IMR-90 (cell line): ENCODE data around the gene RNF138. TPM values are rescaled to one million over a fixed set of nuclear protein-coding genes. Genes with fewer than 3 reads are reported as not detected.

Experiments used
- ATAC-seq: fragments of 200-7000 bp; cut with Tn5 transposase; 2 replicates; pipeline ENCODE4 v1.9.1; 2020; ENCODE audit warnings: low read depth, mild to moderate bottlenecking, moderate library complexity
- BruUV-seq: library from RNA; stranded (reverse); fragments of 400-500 nt; replicated peaks from 2 replicates; lab custom pipeline; 2021; lab: Mats Ljungman, UMichigan
- CTCF ChIA-PET: fragments of 300-600 bp; formaldehyde crosslinking; extraction: SDS; loops from one replicate; lab custom pipeline; 2021; ENCODE audit warnings: antibody characterized with exemption; lab: Yijun Ruan, JAX
- POLR2A ChIA-PET: fragments of 300-600 bp; sonication (Branson Sonifier 250); formaldehyde crosslinking; loops from one replicate; lab custom pipeline; 2022; ENCODE audit warnings: antibody characterized with exemption; ENCODE audit not compliant: unreplicated experiment; lab: Charles Lee
- DNase-seq: peaks from one replicate; pipeline ENCODE4 v3.0.0; 2013
- H2AFZ ChIP-seq: replicated peaks from 2 replicates; pipeline ENCODE3; 2013; ENCODE audit warnings: low read length, mild to moderate bottlenecking; ENCODE audit not compliant: poor library complexity
- H2AK5ac ChIP-seq: 2 replicates; pipeline ENCODE4 v1.6.1; 2013; ENCODE audit warnings: low read depth, low read length, inconsistent platforms
- H2AK9ac ChIP-seq: replicated peaks from 2 replicates; pipeline ENCODE3; 2013; ENCODE audit warnings: mild to moderate bottlenecking, low read depth, low read length, moderate library complexity; ENCODE audit not compliant: poor library complexity
- H2BK120ac ChIP-seq: 2 replicates; pipeline ENCODE4 v1.6.1; 2013; ENCODE audit warnings: low read depth, low read length, inconsistent platforms
- H2BK15ac ChIP-seq: 3 replicates; pipeline ENCODE4 v1.6.1; 2013; ENCODE audit warnings: low read depth, low read length, inconsistent platforms
- H2BK20ac ChIP-seq: 2 replicates; pipeline ENCODE4 v1.6.1; 2013; ENCODE audit warnings: low read depth, mild to moderate bottlenecking, inconsistent platforms, low read length, moderate library complexity
- H2BK5ac ChIP-seq: 2 replicates; pipeline ENCODE4 v1.6.1; 2013; ENCODE audit warnings: mild to moderate bottlenecking, low read depth, low read length, inconsistent platforms; ENCODE audit not compliant: poor library complexity, severe bottlenecking
- H3K14ac ChIP-seq: replicated peaks from 2 replicates; pipeline ENCODE4 v1.6.1; 2013; ENCODE audit warnings: low read depth, low read length, inconsistent platforms
- H3K18ac ChIP-seq: 2 replicates; pipeline ENCODE4 v1.6.1; 2013; ENCODE audit warnings: low read depth, low read length, control low read depth
- H3K23ac ChIP-seq: 2 replicates; pipeline ENCODE4 v1.6.1; 2013; ENCODE audit warnings: low read depth, low read length, inconsistent platforms
- H3K27ac ChIP-seq: 2 replicates; pipeline ENCODE4 v1.5.1; 2013; ENCODE audit warnings: mild to moderate bottlenecking, control low read depth, low read length; ENCODE audit not compliant: insufficient read depth
- H3K27me3 ChIP-seq: 2 replicates; pipeline ENCODE4 v1.6.1; 2013; ENCODE audit warnings: low read length; ENCODE audit not compliant: control insufficient read depth, insufficient read depth
- H3K36me3 ChIP-seq: 2 replicates; pipeline ENCODE4 v1.6.1; 2013; ENCODE audit warnings: low read length, mixed read lengths; ENCODE audit not compliant: control insufficient read depth, insufficient read depth
- H3K4ac ChIP-seq: 2 replicates; pipeline ENCODE4 v1.6.1; 2013; ENCODE audit warnings: low read depth, low read length, inconsistent platforms
- H3K4me1 ChIP-seq: 2 replicates; pipeline ENCODE4 v1.6.1; 2013; ENCODE audit warnings: low read length, mixed read lengths; ENCODE audit not compliant: control insufficient read depth, insufficient read depth
- H3K4me2 ChIP-seq: 2 replicates; pipeline ENCODE4 v1.6.1; 2013; ENCODE audit warnings: low read depth, mild to moderate bottlenecking, control low read depth, low read length, moderate library complexity
- H3K4me3 ChIP-seq: 2 replicates; pipeline ENCODE4 v1.5.1; 2013; ENCODE audit warnings: low read depth, mild to moderate bottlenecking, control low read depth, low read length, moderate library complexity; ENCODE audit not compliant: insufficient read depth
- H3K56ac ChIP-seq: 2 replicates; pipeline ENCODE4 v1.6.1; 2013; ENCODE audit warnings: low read length, inconsistent platforms; ENCODE audit not compliant: insufficient read depth; ENCODE audit errors: extremely low read depth
- H3K79me1 ChIP-seq, 2 experiments: 2 replicates each; pipeline ENCODE4 v1.6.1; 2013; ENCODE audit warnings: low read length in 2 of 2, inconsistent platforms in 1 of 2, low read depth in 1 of 2
- H3K9ac ChIP-seq: 2 replicates; pipeline ENCODE4 v1.6.1; 2013; ENCODE audit warnings: low read depth, low read length, control low read depth
- H3K9me1 ChIP-seq: 2 replicates; pipeline ENCODE4 v1.6.1; 2013; ENCODE audit warnings: low read length, inconsistent platforms; ENCODE audit not compliant: insufficient read depth
- H3K9me3 ChIP-seq: 2 replicates; pipeline ENCODE4 v1.6.1; 2013; ENCODE audit warnings: low read length; ENCODE audit not compliant: control insufficient read depth, insufficient read depth
- H4K20me1 ChIP-seq: 2 replicates; pipeline ENCODE4 v1.6.1; 2013; ENCODE audit warnings: low read length, inconsistent platforms; ENCODE audit not compliant: insufficient read depth
- H4K5ac ChIP-seq: 2 replicates; pipeline ENCODE4 v1.6.1; 2013; ENCODE audit warnings: mild to moderate bottlenecking, low read depth, low read length, control low read depth
- H4K8ac ChIP-seq, 2 experiments: 2 replicates each; pipeline ENCODE4 v1.6.1; 2013; ENCODE audit warnings: low read depth in 2 of 2, low read length in 2 of 2, control low read depth in 1 of 2, inconsistent platforms in 1 of 2
- H4K91ac ChIP-seq: 2 replicates; pipeline ENCODE4 v1.6.1; 2013; ENCODE audit warnings: low read depth, low read length, inconsistent platforms; ENCODE audit not compliant: insufficient read depth
- BHLHE40 ChIP-seq: fragments of 150-350 bp; IDR thresholded peaks from 2 replicates; pipeline ENCODE4 v1.6.1; 2016; ENCODE audit warnings: mild to moderate bottlenecking, low read depth, low read length
- CEBPB ChIP-seq: IDR thresholded peaks from 2 replicates; pipeline ENCODE4 v1.6.1; 2012; ENCODE audit warnings: low read depth, low read length, improper control_type of control experiment
- CHD1 ChIP-seq: IDR thresholded peaks from 2 replicates; pipeline ENCODE4 v1.6.1; 2012; ENCODE audit warnings: low read depth, low read length, improper control_type of control experiment
- ELK1 ChIP-seq: fragments of 150-350 bp; IDR thresholded peaks from 2 replicates; pipeline ENCODE4 v1.6.1; 2016; ENCODE audit warnings: low read depth, mild to moderate bottlenecking, low read length, moderate library complexity, borderline replicate concordance
- FOS ChIP-seq: fragments of 150-350 bp; IDR thresholded peaks from 2 replicates; pipeline ENCODE4 v1.6.1; 2016; ENCODE audit warnings: low read depth, low read length
- MAFK ChIP-seq: IDR thresholded peaks from 2 replicates; pipeline ENCODE4 v1.6.1; 2012; ENCODE audit warnings: low read depth, low read length, improper control_type of control experiment
- MAZ ChIP-seq: IDR thresholded peaks from 2 replicates; pipeline ENCODE4 v1.6.1; 2012; ENCODE audit warnings: low read depth, mild to moderate bottlenecking, low read length, improper control_type of control experiment, moderate library complexity, borderline replicate concordance
- MXI1 ChIP-seq: IDR thresholded peaks from 2 replicates; pipeline ENCODE4 v1.6.1; 2012; ENCODE audit warnings: low read depth, mild to moderate bottlenecking, low read length, moderate library complexity, borderline replicate concordance
- NFE2L2 ChIP-seq: fragments of 150-350 bp; IDR thresholded peaks from 2 replicates; pipeline ENCODE4 v1.6.1; 2016; ENCODE audit warnings: low read depth, mild to moderate bottlenecking, low read length
- POLR2A ChIP-seq: IDR thresholded peaks from 2 replicates; pipeline ENCODE4 v1.6.1; 2012; ENCODE audit warnings: mild to moderate bottlenecking, low read depth, low read length
- RAD21 ChIP-seq: IDR thresholded peaks from 2 replicates; pipeline ENCODE4 v1.6.1; 2012; ENCODE audit warnings: low read length, improper control_type of control experiment
- RCOR1 ChIP-seq: IDR thresholded peaks from 2 replicates; pipeline ENCODE4 v1.6.1; 2012; ENCODE audit warnings: mild to moderate bottlenecking, low read length, improper control_type of control experiment; ENCODE audit not compliant: insufficient replicate concordance
- RFX5 ChIP-seq: IDR thresholded peaks from 2 replicates; pipeline ENCODE4 v1.8.0; 2012; ENCODE audit warnings: low read depth, mild to moderate bottlenecking, low read length, moderate library complexity
- SMC3 ChIP-seq: fragments of 150-350 bp; IDR thresholded peaks from 2 replicates; pipeline ENCODE4 v1.6.1; 2016; ENCODE audit warnings: low read depth, mild to moderate bottlenecking, antibody characterized with exemption, low read length, moderate library complexity
- USF2 ChIP-seq: fragments of 150-350 bp; IDR thresholded peaks from 2 replicates; pipeline ENCODE4 v1.6.1; 2017; ENCODE audit warnings: mild to moderate bottlenecking, antibody characterized with exemption, low read length, low read depth
- WGBS, 2 experiments: methylation state at CpG; one replicate each; pipeline versions ENCODE4 v1.1.5 to v1.1.7; 2013; ENCODE audit warnings: missing lambda C conversion rate in 2 of 2; ENCODE audit not compliant: insufficient read length in 1 of 2; ENCODE audit errors: extremely low coverage in 2 of 2; 5-methylcytosine and 5-hydroxymethylcytosine counted together
- dilution Hi-C: fragments of 300-500 bp; cut with HindIII; formaldehyde crosslinking; loops from one replicate; pipeline ENCODE4 v1.14.3; 2018; ENCODE audit warnings: low sequenced_read_pairs; ENCODE audit not compliant: unreplicated experiment
- in situ Hi-C: fragments of 300-500 bp; cut with MboI; formaldehyde crosslinking; loops from 3 replicates; pipeline ENCODE4 v1.14.3; 2019; ENCODE audit warnings: low sequenced_read_pairs, inconsistent platforms, mixed read lengths
- intact Hi-C: fragments of 100-400 bp; cut with micrococcal nuclease; formaldehyde crosslinking; loops from 2 replicates; pipeline ENCODE4 v1.10.0; 2022
- polyA plus RNA-seq, 3 experiments: library from polyadenylated mRNA; depleted of rRNA; stranded (reverse); fragments of >200 nt; gene quantifications; 2 replicates each; pipeline ENCODE4 v1.2.3, GENCODE V29; 2012; ENCODE audit warnings: low replicate concordance in 1 of 3
- total RNA-seq: library from RNA; depleted of rRNA; stranded (reverse); fragments of >200 nt; gene quantifications from 2 replicates; pipeline ENCODE4 v1.2.3, GENCODE V29; 2012
- TF ChIP-seq, protein P1 (sequence below): conservative IDR thresholded peaks from 2 replicates; pipeline ENCODE4 v1.5.1; 2012; ENCODE audit warnings: mild to moderate bottlenecking, low read depth, low read length, improper control_type of control experiment

Gene RNF138
- total and polyA plus RNA-seq, 2 of the 4 experiments (the other 2 are of a cell fraction): 18.1 to 36.0 TPM

DNA sequence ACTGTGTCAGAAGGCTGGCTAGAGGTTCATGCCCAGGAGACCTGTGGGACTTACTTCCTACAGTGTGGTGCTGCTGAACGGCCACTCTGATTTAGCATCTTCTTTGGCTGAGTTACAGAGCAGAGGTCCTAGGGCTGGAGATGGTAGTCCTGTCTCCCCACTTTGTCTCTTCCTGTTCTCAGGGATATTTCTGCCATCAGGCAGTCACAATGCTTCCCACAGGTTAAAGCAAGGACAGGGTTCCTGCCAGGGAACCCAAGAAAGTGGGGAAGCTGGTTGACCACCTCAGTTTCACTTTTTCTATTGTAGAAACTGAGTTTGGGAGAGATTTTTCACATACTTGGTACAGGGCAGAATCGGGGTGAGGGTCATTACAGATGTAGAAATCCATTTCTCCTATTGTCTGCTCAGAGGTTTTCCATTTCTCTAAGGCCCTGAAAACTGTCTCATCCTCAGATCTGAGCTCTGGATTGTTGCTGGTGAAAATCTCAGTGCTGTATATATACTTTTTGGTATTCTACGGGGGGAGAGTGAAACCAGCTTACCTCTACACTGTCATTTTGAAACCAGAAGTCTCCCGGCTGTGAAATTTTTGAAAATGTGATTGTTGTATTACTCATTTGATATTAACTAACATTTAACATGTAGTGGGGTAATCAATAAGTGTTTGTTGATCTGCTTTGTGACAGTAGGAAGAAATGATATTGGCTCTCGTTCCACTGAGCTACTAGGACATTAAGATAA, 61.2 kb downstream of the RNF138 start:
- no peak for ATAC-seq

More for the DNA sequence above, 61.2 kb downstream of the RNF138 start:
- no peak for DNase-seq
- Histone ChIP-seq H3K56ac (no peak overlapping the region), H3K23ac (no peak overlapping the region), H3K14ac (no peak overlapping the region), H2BK5ac (no peak overlapping the region), H4K8ac (no peak overlapping the region), H4K91ac (no peak overlapping the region), H2BK15ac (no peak overlapping the region), H3K4ac (no peak overlapping the region), H3K36me3 (no peaks in the 10 kb centered on the region), H4K20me1 (no peaks in the 10 kb centered on the region), H3K27ac (no peak overlapping the region), H2BK20ac (no peak overlapping the region), H2BK120ac (no peak overlapping the region), H2AFZ (no peak overlapping the region), H3K4me1 (no peaks in the 10 kb centered on the region), H3K18ac (no peak overlapping the region), H3K4me3 (no peak overlapping the region), H2AK5ac (no peak overlapping the region), H3K9me3 (no peaks in the 10 kb centered on the region), H3K9ac (no peak overlapping the region), H3K27me3 (peaks cover 2% of the 10 kb centered on the region; the same call in 1 of the 2 replicates), H3K9me1 (no peaks in the 10 kb centered on the region), H4K5ac (no peak overlapping the region), H3K79me1 (no peaks in the 10 kb centered on the region), H2AK9ac (no peak overlapping the region), H3K4me2 (no peak overlapping the region)
- dilution Hi-C loops: no loop called here
- BruUV-seq: no TSS peak
- TF ChIP-seq ELK1 (no peak), MAZ (no peak), RFX5 (no peak), CHD1 (no peak), POLR2A (no peak), BHLHE40 (no peak), MXI1 (no peak), MAFK (no peak), CEBPB (no peak), SMC3 (no peak), USF2 (no peak), RCOR1 (no peak), NFE2L2 (no peak), FOS (no peak), RAD21 (no peak)
- TF ChIP-seq, protein P1, sequence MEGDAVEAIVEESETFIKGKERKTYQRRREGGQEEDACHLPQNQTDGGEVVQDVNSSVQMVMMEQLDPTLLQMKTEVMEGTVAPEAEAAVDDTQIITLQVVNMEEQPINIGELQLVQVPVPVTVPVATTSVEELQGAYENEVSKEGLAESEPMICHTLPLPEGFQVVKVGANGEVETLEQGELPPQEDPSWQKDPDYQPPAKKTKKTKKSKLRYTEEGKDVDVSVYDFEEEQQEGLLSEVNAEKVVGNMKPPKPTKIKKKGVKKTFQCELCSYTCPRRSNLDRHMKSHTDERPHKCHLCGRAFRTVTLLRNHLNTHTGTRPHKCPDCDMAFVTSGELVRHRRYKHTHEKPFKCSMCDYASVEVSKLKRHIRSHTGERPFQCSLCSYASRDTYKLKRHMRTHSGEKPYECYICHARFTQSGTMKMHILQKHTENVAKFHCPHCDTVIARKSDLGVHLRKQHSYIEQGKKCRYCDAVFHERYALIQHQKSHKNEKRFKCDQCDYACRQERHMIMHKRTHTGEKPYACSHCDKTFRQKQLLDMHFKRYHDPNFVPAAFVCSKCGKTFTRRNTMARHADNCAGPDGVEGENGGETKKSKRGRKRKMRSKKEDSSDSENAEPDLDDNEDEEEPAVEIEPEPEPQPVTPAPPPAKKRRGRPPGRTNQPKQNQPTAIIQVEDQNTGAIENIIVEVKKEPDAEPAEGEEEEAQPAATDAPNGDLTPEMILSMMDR: no peak
- CTCF ChIA-PET: interaction anchor here (0.7 kb wide), 1 partner anchor 318 kb away, joined by 4 read pairs; the partner anchor contains the start of gene GAREM1
- intact Hi-C loops: no loop called here
- POLR2A ChIA-PET: no interaction called here
- in situ Hi-C loops: no loop called here
- WGBS, 2 experiments: no CpG with 5 or more reads among the region's 5 CpGs
